Fibroblast of villous mesenchyme (primary cell): ENCODE results near the gene MARK3. TPM values are rescaled to one million over a fixed set of nuclear protein-coding genes. Genes with fewer than 3 reads are reported as not detected.
A peak's percentile ranks its signal among the peaks of the same experiment; 100 is the strongest.

Experiments used
- DNase-seq: peaks from one replicate; pipeline ENCODE4 v3.0.0-alpha.2; 2010; ENCODE audit warnings: low read depth
- H3K4me3 ChIP-seq: 2 replicates; pipeline ENCODE4 v1.5.1; 2011; ENCODE audit warnings: low read depth, mild to moderate bottlenecking, low read length
- CTCF ChIP-seq: IDR thresholded peaks from 2 replicates; pipeline ENCODE4 v1.5.1; 2012; ENCODE audit warnings: low read depth, mild to moderate bottlenecking, low read length; ENCODE audit not compliant: insufficient read depth
- total RNA-seq: library from RNA; depleted of rRNA; stranded (reverse); fragments of >200 nt; gene quantifications from 2 replicates; pipeline ENCODE4 v1.2.3, GENCODE V29; 2012

MARK3 gene
- total RNA-seq, 1 donor = 108 TPM

- no peak for DNase-seq
- TF ChIP-seq CTCF = no peak
- no peak overlapping the region for H3K4me3 ChIP-seq
Observed at GRCh38 chr14:103343164-103343879, 41.9 kb upstream of the MARK3 start.

- no peak overlapping the region for H3K4me3 ChIP-seq
- DNase-seq = no peak
- TF ChIP-seq CTCF = no peak
Observed at GRCh38 chr14:103343905-103344797, 41.1 kb upstream of the MARK3 start.

- TF ChIP-seq CTCF = no peak
- DNase-seq = no peak
- no peak overlapping the region for H3K4me3 ChIP-seq
Observed at GRCh38 chr14:103346286-103346685, 38.9 kb upstream of the MARK3 start.

GRCh38 chr14:103347091-103347815, 38.0 kb upstream of the MARK3 start:
- H3K4me3 ChIP-seq = no peak overlapping the region
- no peak for TF ChIP-seq CTCF
- DNase-seq = no peak

- no peak for TF ChIP-seq CTCF
- H3K4me3 ChIP-seq = no peak overlapping the region
- peak; percentile 47 for DNase-seq
Observed at GRCh38 chr14:103348154-103348553, 37.1 kb upstream of the MARK3 start.

- no peak for TF ChIP-seq CTCF
- no peak for DNase-seq
- H3K4me3 ChIP-seq = no peak overlapping the region
Observed at GRCh38 chr14:103349982-103350381, 35.2 kb upstream of the MARK3 start.
